ENCODE results near the gene DNAJC6.
A peak's percentile ranks its signal among the peaks of the same experiment; 100 is the strongest.
"Not testable (repeated sequence)": the region's sequence is repeated elsewhere in the genome, so short reads cannot be mapped to it uniquely, and the experiment has no call there.

Gene DNAJC6

GRCh38 chr1:65269612-65270011 is 39.7 kb upstream of the DNAJC6 start:
- H3K27ac ChIP-seq (ENCODE audit: low read depth, low read length, severe bottlenecking): no peak overlapping the region
- H3K4me1 ChIP-seq (ENCODE audit: control insufficient read depth, insufficient read depth, low read length, poor library complexity, severe bottlenecking): no peaks in the 10 kb centered on the region
- H3K4me3 ChIP-seq (ENCODE audit: extremely low read depth, insufficient read depth, low read length, poor library complexity, severe bottlenecking): no peak overlapping the region
- 90 to 100% methylated on average over 2 of the region's 2 CpGs for WGBS, 2 experiments (ENCODE audit: insufficient coverage in 2 of 2)
- no peaks in the 10 kb centered on the region for H3K36me3 ChIP-seq (ENCODE audit: control insufficient read depth, insufficient read depth, low read length)
- no peaks in the 10 kb centered on the region for H3K9me3 ChIP-seq (ENCODE audit: control insufficient read depth, low read length)

GRCh38 chr1:65276197-65276939 is 33.0 kb upstream of the DNAJC6 start:
- 67% methylated on average over 1 of the region's 1 CpG; no CpG with 5 or more reads in 1 of the 2 experiments for WGBS, 2 experiments (ENCODE audit: insufficient coverage in 2 of 2)
- no peaks in the 10 kb centered on the region for H3K36me3 ChIP-seq (ENCODE audit: control insufficient read depth, insufficient read depth, low read length)
- peak overlapping the region; percentile 51 for H3K27ac ChIP-seq (ENCODE audit: low read depth, low read length, severe bottlenecking)
- H3K4me3 ChIP-seq (ENCODE audit: extremely low read depth, insufficient read depth, low read length, poor library complexity, severe bottlenecking): no peak overlapping the region
- H3K4me1 ChIP-seq (ENCODE audit: control insufficient read depth, insufficient read depth, low read length, poor library complexity, severe bottlenecking): peaks cover 17% of the 10 kb centered on the region
- H3K9me3 ChIP-seq (ENCODE audit: control insufficient read depth, low read length): no peaks in the 10 kb centered on the region

GRCh38 chr1:65277605-65278347 is 31.6 kb upstream of the DNAJC6 start:
- peak overlapping the region; percentile 71 for H3K27ac ChIP-seq (ENCODE audit: low read depth, low read length, severe bottlenecking)
- H3K9me3 ChIP-seq (ENCODE audit: control insufficient read depth, low read length): no peaks in the 10 kb centered on the region
- no peak overlapping the region for H3K4me3 ChIP-seq (ENCODE audit: extremely low read depth, insufficient read depth, low read length, poor library complexity, severe bottlenecking)
- H3K4me1 ChIP-seq (ENCODE audit: control insufficient read depth, insufficient read depth, low read length, poor library complexity, severe bottlenecking): peaks cover 17% of the 10 kb centered on the region
- H3K36me3 ChIP-seq (ENCODE audit: control insufficient read depth, insufficient read depth, low read length): no peaks in the 10 kb centered on the region
- 31 to 32% methylated on average over 9 to 10 of the region's 10 CpGs for WGBS, 2 experiments (ENCODE audit: insufficient coverage in 2 of 2)

- Histone ChIP-seq H3K36me3 (ENCODE audit: control insufficient read depth, insufficient read depth, low read length) (no peaks in the 10 kb centered on the region), H3K27ac (ENCODE audit: low read depth, low read length, severe bottlenecking) (peak overlapping the region; percentile 71), H3K9me3 (ENCODE audit: control insufficient read depth, low read length) (no peaks in the 10 kb centered on the region), H3K4me3 (ENCODE audit: extremely low read depth, insufficient read depth, low read length, poor library complexity, severe bottlenecking) (peak overlapping the region; percentile 15), H3K4me1 (ENCODE audit: control insufficient read depth, insufficient read depth, low read length, poor library complexity, severe bottlenecking) (peaks cover 17% of the 10 kb centered on the region)
- 11 to 20% methylated on average over 4 of the region's 5 CpGs for WGBS, 2 experiments (ENCODE audit: insufficient coverage in 2 of 2)
Measured at GRCh38 chr1:65278376-65279069, 30.8 kb upstream of the DNAJC6 start.

- no peaks in the 10 kb centered on the region for H3K9me3 ChIP-seq (ENCODE audit: control insufficient read depth, low read length)
- H3K36me3 ChIP-seq (ENCODE audit: control insufficient read depth, insufficient read depth, low read length): no peaks in the 10 kb centered on the region
- peaks cover 17% of the 10 kb centered on the region for H3K4me1 ChIP-seq (ENCODE audit: control insufficient read depth, insufficient read depth, low read length, poor library complexity, severe bottlenecking)
- peak overlapping the region; percentile 15 for H3K4me3 ChIP-seq (ENCODE audit: extremely low read depth, insufficient read depth, low read length, poor library complexity, severe bottlenecking)
- H3K27ac ChIP-seq (ENCODE audit: low read depth, low read length, severe bottlenecking): peak overlapping the region; percentile 71
- 8 to 20% methylated on average over 1 to 4 of the region's 5 CpGs for WGBS, 2 experiments (ENCODE audit: insufficient coverage in 2 of 2)
Measured at GRCh38 chr1:65279070-65279779, 30.1 kb upstream of the DNAJC6 start.

- Histone ChIP-seq H3K27ac (ENCODE audit: low read depth, low read length, severe bottlenecking) (no peak overlapping the region), H3K4me1 (ENCODE audit: control insufficient read depth, insufficient read depth, low read length, poor library complexity, severe bottlenecking) (peaks cover 17% of the 10 kb centered on the region), H3K9me3 (ENCODE audit: control insufficient read depth, low read length) (no peaks in the 10 kb centered on the region), H3K4me3 (ENCODE audit: extremely low read depth, insufficient read depth, low read length, poor library complexity, severe bottlenecking) (no peak overlapping the region), H3K36me3 (ENCODE audit: control insufficient read depth, insufficient read depth, low read length) (no peaks in the 10 kb centered on the region)
- WGBS, 2 experiments (ENCODE audit: insufficient coverage in 2 of 2): 88% methylated on average over 4 to 6 of the region's 6 CpGs
Measured at GRCh38 chr1:65281846-65282245, 27.5 kb upstream of the DNAJC6 start.

GRCh38 chr1:65284229-65284628 is 25.1 kb upstream of the DNAJC6 start:
- no peak overlapping the region for H3K27ac ChIP-seq (ENCODE audit: low read depth, low read length, severe bottlenecking)
- no peaks in the 10 kb centered on the region for H3K9me3 ChIP-seq (ENCODE audit: control insufficient read depth, low read length)
- 80 to 83% methylated on average over 1 of the region's 3 CpGs for WGBS, 2 experiments (ENCODE audit: insufficient coverage in 2 of 2)
- H3K4me3 ChIP-seq (ENCODE audit: extremely low read depth, insufficient read depth, low read length, poor library complexity, severe bottlenecking): no peak overlapping the region
- H3K36me3 ChIP-seq (ENCODE audit: control insufficient read depth, insufficient read depth, low read length): no peaks in the 10 kb centered on the region
- H3K4me1 ChIP-seq (ENCODE audit: control insufficient read depth, insufficient read depth, low read length, poor library complexity, severe bottlenecking): peaks cover 2% of the 10 kb centered on the region

GRCh38 chr1:65289449-65289848 is 19.9 kb upstream of the DNAJC6 start:
- H3K4me3 ChIP-seq (ENCODE audit: extremely low read depth, insufficient read depth, low read length, poor library complexity, severe bottlenecking): no peak overlapping the region
- H3K36me3 ChIP-seq (ENCODE audit: control insufficient read depth, insufficient read depth, low read length): no peaks in the 10 kb centered on the region
- no peaks in the 10 kb centered on the region for H3K4me1 ChIP-seq (ENCODE audit: control insufficient read depth, insufficient read depth, low read length, poor library complexity, severe bottlenecking)
- no peak overlapping the region for H3K27ac ChIP-seq (ENCODE audit: low read depth, low read length, severe bottlenecking)
- H3K9me3 ChIP-seq (ENCODE audit: control insufficient read depth, low read length): no peaks in the 10 kb centered on the region

GRCh38 chr1:65291818-65292217 is 17.5 kb upstream of the DNAJC6 start:
- H3K9me3 ChIP-seq (ENCODE audit: control insufficient read depth, low read length); H3K4me3 ChIP-seq (ENCODE audit: extremely low read depth, insufficient read depth, low read length, poor library complexity, severe bottlenecking); H3K36me3 ChIP-seq (ENCODE audit: control insufficient read depth, insufficient read depth, low read length); H3K27ac ChIP-seq (ENCODE audit: low read depth, low read length, severe bottlenecking); H3K4me1 ChIP-seq (ENCODE audit: control insufficient read depth, insufficient read depth, low read length, poor library complexity, severe bottlenecking): not testable (repeated sequence)
- 100% methylated on average over 3 to 6 of the region's 9 CpGs for WGBS, 2 experiments (ENCODE audit: insufficient coverage in 2 of 2)

GRCh38 chr1:65292861-65293593 is 16.3 kb upstream of the DNAJC6 start:
- no peaks in the 10 kb centered on the region for H3K9me3 ChIP-seq (ENCODE audit: control insufficient read depth, low read length)
- H3K36me3 ChIP-seq (ENCODE audit: control insufficient read depth, insufficient read depth, low read length): no peaks in the 10 kb centered on the region
- H3K4me1 ChIP-seq (ENCODE audit: control insufficient read depth, insufficient read depth, low read length, poor library complexity, severe bottlenecking): no peaks in the 10 kb centered on the region
- no peak overlapping the region for H3K4me3 ChIP-seq (ENCODE audit: extremely low read depth, insufficient read depth, low read length, poor library complexity, severe bottlenecking)
- 88% methylated on average over 1 of the region's 2 CpGs; no CpG with 5 or more reads in 1 of the 2 experiments for WGBS, 2 experiments (ENCODE audit: insufficient coverage in 2 of 2)
- H3K27ac ChIP-seq (ENCODE audit: low read depth, low read length, severe bottlenecking): no peak overlapping the region
